ENCODE results near the gene TRAF2. TPM values are rescaled to one million over a fixed set of nuclear protein-coding genes. Genes with fewer than 3 reads are reported as not detected.

TRAF2 gene
- total and polyA plus RNA-seq, 10 donors, result 13.6 to 49.7 (median 24.3) TPM

- DNase-seq, result no peak
These were observed 39.3 kb downstream of the TRAF2 start for GRCh38 chr9:136925414-136926153.

GRCh38 chr9:136926154-136926704 lies 39.9 kb downstream of the TRAF2 start:
- intact Hi-C loops (cut with DNase I; ENCODE audit: low total_unique reads), result no loop called here
- H3K9me3 ChIP-seq, result no peaks in the 10 kb centered on the region
- H3K27ac ChIP-seq, result peak overlapping the region in 1 of 8 donors; percentile 27
- DNase-seq, result no peak
- TF ChIP-seq CTCF (IDR thresholded peaks at IDR 0.05 in 8 of 11, conservative IDR thresholded peaks at IDR 0.05 in 3 of 11) (peak in 1 of 11 experiments; percentile 4), POLR2AphosphoS5 (IDR thresholded peaks at IDR 0.05) (peak in 1 of 3 donors; percentile 8), POLR2A (IDR thresholded peaks at IDR 0.05) (no peak)
- 75 to 97% (median 89%) methylated on average over 4 to 9 of the region's 9 CpGs for WGBS, 5 donors
- H3K4me1 ChIP-seq, result peaks cover 0 to 17% (median 5%) of the 10 kb centered on the region in 6 donors
- H3K4me3 ChIP-seq, result no peak overlapping the region
- no peaks in the 10 kb centered on the region for H3K27me3 ChIP-seq (replicated peaks in 1 of 7)
- peaks cover 0 to 84% (median 50%) of the 10 kb centered on the region in 6 donors for H3K36me3 ChIP-seq

More at GRCh38 chr9:136925414-136926153, 39.3 kb downstream of the TRAF2 start:
- no peak overlapping the region for H3K4me3 ChIP-seq
- H3K9me3 ChIP-seq, result no peaks in the 10 kb centered on the region
- peaks cover 0 to 91% (median 57%) of the 10 kb centered on the region in 6 donors for H3K36me3 ChIP-seq
- H3K27me3 ChIP-seq (replicated peaks in 1 of 7), result no peaks in the 10 kb centered on the region
- peaks cover 0 to 17% (median 5%) of the 10 kb centered on the region in 6 donors for H3K4me1 ChIP-seq
- TF ChIP-seq POLR2A (IDR thresholded peaks at IDR 0.05) (no peak), CTCF (IDR thresholded peaks at IDR 0.05 in 8 of 11, conservative IDR thresholded peaks at IDR 0.05 in 3 of 11) (peak in 1 of 11 experiments; percentile 5), POLR2AphosphoS5 (IDR thresholded peaks at IDR 0.05) (peak in 1 of 3 donors; percentile 20)
- peak overlapping the region in 1 of 8 donors; percentile 27 for H3K27ac ChIP-seq
- WGBS, 5 donors, result 88 to 96% (median 91%) methylated on average over 23 to 33 of the region's 33 CpGs
- intact Hi-C loops (cut with DNase I; ENCODE audit: low total_unique reads), result no loop called here

- peaks cover 0 to 79% (median 45%) of the 10 kb centered on the region in 6 donors for H3K36me3 ChIP-seq
- intact Hi-C loops (cut with DNase I; ENCODE audit: low total_unique reads), result no loop called here
- peak overlapping the region in 1 of 8 donors; percentile 27 for H3K27ac ChIP-seq
- no peak for DNase-seq
- peaks cover 0 to 17% (median 5%) of the 10 kb centered on the region in 6 donors for H3K4me1 ChIP-seq
- no peaks in the 10 kb centered on the region for H3K27me3 ChIP-seq (replicated peaks in 1 of 7)
- no peaks in the 10 kb centered on the region for H3K9me3 ChIP-seq
- 92 to 99% (median 95%) methylated on average over 12 to 13 of the region's 13 CpGs for WGBS, 5 donors
- no peak overlapping the region for H3K4me3 ChIP-seq
- TF ChIP-seq POLR2A (IDR thresholded peaks at IDR 0.05) (no peak), POLR2AphosphoS5 (IDR thresholded peaks at IDR 0.05) (peak in 1 of 3 donors; percentile 15), CTCF (IDR thresholded peaks at IDR 0.05 in 8 of 11, conservative IDR thresholded peaks at IDR 0.05 in 3 of 11) (no peak)
These were observed 40.4 kb downstream of the TRAF2 start for GRCh38 chr9:136926749-136927148.

All from spleen (tissue), 11 donors.